Peyer's patch (tissue), 4 donors: ENCODE measurements around the gene PNPLA1.

Source experiments
- CTCF ChIP-seq, 6 experiments: fragments of 450-650 bp in 4 of 6; fragments of 200-600 bp in 2 of 6; sonication (generic) in 1 of 6; IDR thresholded peaks; one replicate each; pipeline ENCODE4 v1.5.1; 2017 to 2019; ENCODE audit warnings: antibody characterized with exemption in 6 of 6, mild to moderate bottlenecking in 3 of 6, moderate library complexity in 1 of 6
- POLR2A ChIP-seq, 2 donors: fragments of 450-650 bp; IDR thresholded peaks; one replicate each; pipeline ENCODE4 v1.5.1; 2017; ENCODE audit warnings: antibody characterized with exemption in 2 of 2, mild to moderate bottlenecking in 2 of 2, moderate library complexity in 2 of 2

GRCh38 chr6:36286858-36287257 is 17.0 kb downstream of the PNPLA1 start:
- TF ChIP-seq CTCF (IDR thresholded peaks at IDR 0.05) (no peak), POLR2A (IDR thresholded peaks at IDR 0.05) (no peak)
